ENCODE measurements around the gene TMEM198.

GRCh38 chr2:219595256-219595655, 51.4 kb downstream of the TMEM198 start:
- TF ChIP-seq REST (IDR thresholded peaks at IDR 0.05; ENCODE audit: borderline replicate concordance) (no peak), EP300 (conservative IDR thresholded peaks at IDR 0.05; ENCODE audit: poor library complexity, severe bottlenecking) (no peak), CTCF (IDR thresholded peaks at IDR 0.05; ENCODE audit: poor library complexity, severe bottlenecking) (no peak), MXI1 (conservative IDR thresholded peaks at IDR 0.05; ENCODE audit: poor library complexity, severe bottlenecking) (no peak), EZH2 (IDR thresholded peaks at IDR 0.05; ENCODE audit: borderline replicate concordance, insufficient read depth, low read length, poor library complexity, severe bottlenecking) (no peak), RAD21 (conservative IDR thresholded peaks at IDR 0.05) (no peak), POLR2AphosphoS5 (IDR thresholded peaks at IDR 0.05) (no peak), SMC3 (conservative IDR thresholded peaks at IDR 0.05; ENCODE audit: poor library complexity) (no peak)
